BJ (cell line): ENCODE results near the gene MAP1A. TPM values are rescaled to one million over a fixed set of nuclear protein-coding genes. Genes with fewer than 3 reads are reported as not detected.

Source experiments
- CTCF ChIA-PET: fragments of 350-600 bp; formaldehyde crosslinking; extraction: SDS; loops from one replicate; lab custom pipeline; 2021; ENCODE audit warnings: antibody characterized with exemption, inconsistent platforms; lab: Yijun Ruan, JAX
- POLR2A ChIA-PET: fragments of 300-600 bp; sonication (Branson Sonifier 250); formaldehyde crosslinking; extraction: SDS; loops from one replicate; lab custom pipeline; 2021; ENCODE audit warnings: antibody characterized with exemption; lab: Charles Lee
- DNase-seq: peaks from one replicate; pipeline ENCODE4 v3.0.0-alpha.2; 2011; ENCODE audit warnings: low read depth
- H3K27me3 ChIP-seq: 2 replicates; pipeline ENCODE4 v1.6.0; 2011; ENCODE audit warnings: low read length; ENCODE audit not compliant: control insufficient read depth, insufficient read depth
- H3K36me3 ChIP-seq: 2 replicates; pipeline ENCODE4 v1.5.1; 2011; ENCODE audit warnings: low read length; ENCODE audit not compliant: control insufficient read depth, insufficient read depth
- H3K4me3 ChIP-seq: 2 replicates; pipeline ENCODE4 v1.5.1; 2011; ENCODE audit warnings: low read depth, mild to moderate bottlenecking, control low read depth, low read length
- polyA minus RNA-seq: library from RNA; depleted of rRNA, polyadenylated mRNA; stranded (reverse); fragments of >200 nt; gene quantifications from 2 replicates; pipeline ENCODE4 v1.2.3, GENCODE V29; 2011; rRNA and poly(A)+ RNA removed
- polyA plus RNA-seq: library from polyadenylated mRNA; depleted of rRNA; stranded (reverse); fragments of >200 nt; gene quantifications from 2 replicates; pipeline ENCODE4 v1.2.3, GENCODE V29; 2011; rRNA removed
- TF ChIP-seq, protein P1 (sequence below): IDR thresholded peaks from 2 replicates; pipeline ENCODE4 v1.5.1; 2011; ENCODE audit warnings: low read depth, mild to moderate bottlenecking, control low read depth, inconsistent platforms, low read length, moderate library complexity; ENCODE audit not compliant: insufficient read depth

The MAP1A gene
- 32.9 and 54.0 TPM in 2 replicates for polyA plus RNA-seq
- 112 and 123 TPM in 2 replicates for polyA minus RNA-seq

DNA sequence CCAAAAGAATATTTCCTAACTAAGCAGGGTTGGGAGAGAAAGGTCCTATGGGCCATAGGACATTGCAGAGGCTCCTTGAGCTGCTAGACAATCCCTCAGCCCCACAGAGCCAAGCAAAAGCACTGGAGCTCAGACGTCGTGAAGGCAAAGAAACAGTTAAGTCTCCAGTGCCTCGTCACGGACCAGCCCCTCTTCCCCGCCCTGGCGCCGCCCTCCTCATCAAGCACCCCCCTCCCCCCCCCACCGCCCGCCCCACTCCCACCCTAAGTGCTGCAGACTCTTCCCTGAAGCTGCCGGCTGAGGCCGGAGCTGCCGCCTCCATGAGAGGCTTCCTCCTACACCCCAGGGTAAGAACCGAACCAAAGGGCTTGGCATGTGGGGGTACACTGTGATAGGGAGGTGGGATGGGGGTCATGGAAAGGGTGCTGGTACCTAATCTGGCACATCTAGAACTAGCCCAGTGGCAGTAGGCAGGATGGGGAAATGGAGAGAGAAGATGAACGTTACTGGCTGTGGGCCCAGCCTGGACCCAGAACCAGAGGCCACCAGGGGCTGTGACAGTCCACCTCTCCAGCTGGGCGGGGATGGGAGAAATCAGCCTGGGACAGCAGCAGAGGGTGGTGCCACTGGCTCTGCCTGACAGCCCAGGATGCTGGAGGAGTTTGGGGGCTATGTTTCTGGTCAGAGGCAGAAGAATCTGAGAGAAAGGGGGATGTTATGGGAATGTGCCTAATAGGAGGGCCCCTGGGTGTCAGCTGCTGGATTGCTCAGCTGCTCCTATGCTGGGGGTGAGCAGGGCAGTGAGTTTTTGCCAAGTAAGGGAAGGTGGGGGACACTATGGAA, at the start of gene MAP1A:
MAP1A (plus strand) TSS at position 255 of the 843 bp plus-strand sequence. CDS start 3,866 bp downstream, outside the sequence.
- CTCF ChIA-PET = interaction anchor here (0.6 to 4.0 kb wide), 5 partner anchors 10 to 229 kb away, joined by 3 to 22 read pairs (median 4); no protein-coding TSS in a partner anchor
- no peak for DNase-seq
- peak within 1 kb of the TSS; percentile 82 for H3K4me3 ChIP-seq
- no peaks in the 10 kb centered on the region for H3K27me3 ChIP-seq
- TF ChIP-seq, protein P1, sequence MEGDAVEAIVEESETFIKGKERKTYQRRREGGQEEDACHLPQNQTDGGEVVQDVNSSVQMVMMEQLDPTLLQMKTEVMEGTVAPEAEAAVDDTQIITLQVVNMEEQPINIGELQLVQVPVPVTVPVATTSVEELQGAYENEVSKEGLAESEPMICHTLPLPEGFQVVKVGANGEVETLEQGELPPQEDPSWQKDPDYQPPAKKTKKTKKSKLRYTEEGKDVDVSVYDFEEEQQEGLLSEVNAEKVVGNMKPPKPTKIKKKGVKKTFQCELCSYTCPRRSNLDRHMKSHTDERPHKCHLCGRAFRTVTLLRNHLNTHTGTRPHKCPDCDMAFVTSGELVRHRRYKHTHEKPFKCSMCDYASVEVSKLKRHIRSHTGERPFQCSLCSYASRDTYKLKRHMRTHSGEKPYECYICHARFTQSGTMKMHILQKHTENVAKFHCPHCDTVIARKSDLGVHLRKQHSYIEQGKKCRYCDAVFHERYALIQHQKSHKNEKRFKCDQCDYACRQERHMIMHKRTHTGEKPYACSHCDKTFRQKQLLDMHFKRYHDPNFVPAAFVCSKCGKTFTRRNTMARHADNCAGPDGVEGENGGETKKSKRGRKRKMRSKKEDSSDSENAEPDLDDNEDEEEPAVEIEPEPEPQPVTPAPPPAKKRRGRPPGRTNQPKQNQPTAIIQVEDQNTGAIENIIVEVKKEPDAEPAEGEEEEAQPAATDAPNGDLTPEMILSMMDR = no peak
- peaks cover 14% of the 10 kb centered on the region for H3K36me3 ChIP-seq
- POLR2A ChIA-PET = interaction anchor here (0.5 to 0.9 kb wide), 3 partner anchors 13 to 34 kb away, joined by 3 to 7 read pairs (median 3); no protein-coding TSS in a partner anchor

DNA sequence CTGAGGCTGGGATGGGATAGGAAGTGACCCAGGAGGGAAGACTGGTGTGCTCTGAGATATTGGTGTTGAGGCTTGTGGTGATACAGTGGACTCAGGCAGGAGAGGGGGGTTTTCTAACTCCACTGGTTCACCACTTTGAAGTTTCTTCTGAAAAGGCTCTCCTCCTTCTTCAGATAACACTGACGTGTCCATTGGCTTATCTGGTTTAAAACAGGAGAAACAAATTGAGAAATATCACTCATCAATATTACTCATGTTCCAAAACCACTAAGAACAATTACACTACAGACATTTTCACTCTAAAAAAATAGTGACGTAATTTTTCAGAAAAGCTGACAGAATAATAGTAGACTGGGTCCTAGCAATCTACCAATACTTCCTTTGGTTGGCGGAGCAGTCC, 47.5 kb upstream of the MAP1A start:
- H3K4me3 ChIP-seq = no peak overlapping the region
- H3K36me3 ChIP-seq = peaks cover 19% of the 10 kb centered on the region
- DNase-seq = no peak
- no peaks in the 10 kb centered on the region for H3K27me3 ChIP-seq
- CTCF ChIA-PET = no interaction called here
- TF ChIP-seq, protein P1 = no peak
- POLR2A ChIA-PET = no interaction called here

DNA sequence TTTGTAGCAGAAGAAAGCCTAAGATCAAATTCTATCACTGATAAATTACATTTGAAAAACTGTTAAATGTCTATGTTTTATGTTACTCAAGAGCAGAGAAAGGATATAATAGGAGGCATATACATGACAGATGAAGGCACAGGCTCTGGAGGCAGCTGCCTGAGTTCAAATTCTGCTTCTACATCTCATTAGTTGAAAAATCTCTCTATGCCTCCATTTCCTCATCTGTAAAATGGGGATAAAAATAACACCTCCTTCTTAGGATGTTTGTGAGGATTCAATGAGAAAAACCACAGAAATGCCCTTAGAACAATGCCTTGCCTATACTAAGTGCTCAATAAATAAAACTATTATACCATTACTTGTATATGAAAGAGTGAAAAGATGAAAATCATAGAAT, 45.4 kb upstream of the MAP1A start:
- Histone ChIP-seq H3K4me3 (no peak overlapping the region), H3K27me3 (no peaks in the 10 kb centered on the region), H3K36me3 (peaks cover 21% of the 10 kb centered on the region)
- TF ChIP-seq, protein P1 = no peak
- ChIA-PET CTCF (no interaction called here), POLR2A (interaction anchor here (0.6 kb wide), 1 partner anchor 13 kb away, joined by 5 read pairs; no protein-coding TSS in a partner anchor)
- no peak for DNase-seq

DNA sequence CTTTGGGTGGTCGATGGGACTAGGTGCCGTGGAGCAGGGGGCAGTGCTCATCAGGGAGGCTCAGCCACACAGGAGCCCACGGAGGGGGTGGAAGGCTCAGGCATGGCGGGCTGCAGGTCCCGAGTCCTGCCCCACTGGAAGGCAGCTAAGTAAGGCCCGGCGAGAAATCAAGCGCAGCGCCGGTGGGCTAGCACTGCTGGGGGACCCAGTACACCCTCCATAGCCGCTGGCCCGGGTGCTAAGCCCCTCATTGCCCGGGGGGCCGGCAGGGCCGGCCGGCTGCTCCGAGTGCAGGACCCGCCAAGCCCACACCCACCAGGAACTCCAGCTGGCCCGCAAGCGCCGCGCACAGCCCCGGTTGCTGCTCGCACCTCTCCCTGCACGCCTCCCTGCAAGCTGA, 43.5 kb upstream of the MAP1A start:
- H3K36me3 ChIP-seq = peaks cover 19% of the 10 kb centered on the region
- DNase-seq = no peak
- no peak overlapping the region for H3K4me3 ChIP-seq
- H3K27me3 ChIP-seq = no peaks in the 10 kb centered on the region
- ChIA-PET POLR2A (no interaction called here), CTCF (no interaction called here)
- TF ChIP-seq, protein P1 = no peak
